Mucosa of gallbladder (tissue), 1 donor: Measurements from ENCODE around the gene CLEC1A. TPM values are rescaled to one million over a fixed set of nuclear protein-coding genes. Genes with fewer than 3 reads are reported as not detected.
"Not testable (repeated sequence)": the region's sequence is repeated elsewhere in the genome, so short reads cannot be mapped to it uniquely, and the experiment has no call there.

ENCODE experiments used
- DNase-seq: peaks from one replicate; pipeline ENCODE4 v3.0.0-alpha.2; 2020; ENCODE audit warnings: low spot score
- total RNA-seq: library from RNA; stranded (reverse); gene quantifications from one replicate; pipeline ENCODE4 v1.2.1, GENCODE V29; 2021
- donor health status: DM: no; HTN: no; CAD: no.

The CLEC1A gene
- total RNA-seq, 1 donor from 2014 or later, result 3.5 TPM

DNA sequence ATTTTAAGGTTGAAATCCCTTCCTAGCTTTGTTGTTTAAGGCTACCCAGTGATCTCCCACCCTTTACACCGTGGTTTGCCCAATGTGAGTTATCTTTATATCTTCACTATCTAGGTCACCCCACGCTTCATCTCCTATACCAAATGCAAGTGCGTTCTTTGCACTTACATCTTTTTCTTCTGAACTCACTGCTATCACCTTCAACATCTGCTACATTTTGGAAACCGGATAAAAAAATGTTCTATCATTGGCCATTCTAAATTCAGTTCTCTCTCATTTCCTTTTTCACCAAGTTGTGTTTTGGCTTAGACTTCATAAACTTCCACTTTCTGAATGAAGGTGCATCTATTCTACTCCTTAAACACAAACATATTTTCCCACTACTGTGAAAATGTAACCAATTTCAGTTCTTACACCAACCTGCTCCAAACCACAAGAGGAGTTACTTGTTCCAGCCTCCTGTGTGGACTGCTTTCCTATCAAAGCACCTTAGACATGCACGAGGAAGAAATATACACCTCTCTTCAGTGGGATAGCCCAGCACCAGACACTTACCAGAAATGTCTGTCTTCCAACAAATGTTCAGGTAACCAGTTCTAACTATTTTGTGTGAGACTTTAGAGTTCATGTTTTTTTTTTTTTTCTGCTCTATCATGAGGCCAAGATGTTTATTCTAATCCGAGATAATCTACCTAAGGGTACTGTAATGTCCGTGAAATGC, 46.4 kb downstream of the CLEC1A start:
- no peak for DNase-seq

DNA sequence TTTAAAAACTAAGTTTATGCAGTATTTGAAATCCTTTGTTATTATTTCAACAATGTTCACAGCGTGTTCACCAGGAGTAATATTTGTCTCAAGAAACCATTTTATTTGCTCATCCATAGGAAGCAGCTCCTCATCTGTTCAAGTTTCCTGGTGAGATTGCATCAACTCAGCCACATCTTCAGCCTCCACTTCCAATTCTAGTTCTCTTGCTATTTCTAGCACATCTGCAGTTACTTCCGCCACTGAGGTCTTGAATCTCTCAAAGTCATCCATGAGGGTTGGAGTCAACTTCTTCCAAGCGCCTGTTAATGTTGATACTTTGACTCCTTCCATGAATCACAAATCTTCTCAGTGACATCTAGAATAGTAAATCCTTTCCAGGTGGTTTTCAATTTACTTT, 50.3 kb downstream of the CLEC1A start:
- no peak for DNase-seq

DNA sequence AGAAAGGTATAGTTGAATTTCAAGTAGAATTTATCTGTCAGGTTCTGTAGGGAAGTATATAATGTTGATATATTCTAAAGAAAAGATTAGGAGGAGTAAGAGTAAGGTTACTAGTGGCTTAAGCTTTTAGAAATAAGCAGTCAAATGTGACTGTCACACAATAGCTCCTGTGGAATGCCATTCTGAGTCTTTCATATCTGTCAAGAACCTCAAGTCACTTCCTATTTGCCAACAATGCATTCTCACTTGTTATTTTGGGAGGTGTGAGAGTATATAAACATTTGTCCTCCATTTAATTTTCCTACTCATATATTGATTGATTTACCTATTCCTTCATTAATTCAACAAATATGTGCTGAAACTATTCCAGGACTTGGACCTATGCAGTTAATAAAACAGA, 56.6 kb downstream of the CLEC1A start:
- no peak for DNase-seq

DNA sequence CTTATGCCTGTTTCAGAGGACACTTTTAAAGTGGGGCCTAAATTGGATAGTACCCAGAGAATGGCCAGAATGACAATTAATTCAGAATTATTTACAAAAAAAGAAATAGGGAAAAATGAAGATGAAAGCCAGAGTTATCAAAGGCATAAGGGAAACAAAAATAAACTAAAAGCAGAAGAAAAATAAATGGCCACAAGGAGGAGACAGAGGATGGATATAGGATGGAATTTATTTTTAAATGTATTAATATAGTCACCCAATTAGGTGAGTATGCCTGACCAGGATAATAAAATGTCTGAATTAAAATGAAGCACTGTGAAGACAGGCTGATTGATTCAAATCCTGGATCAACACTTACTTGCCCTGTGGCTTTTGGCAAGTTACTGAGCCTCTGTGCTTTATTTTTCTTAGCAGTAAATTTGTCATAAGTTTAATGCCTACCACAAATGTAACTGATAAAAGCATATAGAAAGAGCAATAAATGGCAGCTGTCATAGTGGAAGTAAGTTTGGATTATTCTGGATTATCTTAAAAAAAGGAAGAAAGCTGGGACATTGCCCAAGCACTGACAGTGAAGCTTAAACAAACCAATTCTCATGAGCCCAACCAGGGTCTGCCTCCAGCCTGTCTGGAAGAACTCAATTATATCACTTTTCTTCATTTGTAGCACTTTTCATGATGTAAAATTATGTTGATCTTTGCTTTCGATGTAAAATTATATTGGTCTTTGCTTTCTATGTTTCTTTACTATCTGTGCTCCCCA, 64.8 kb downstream of the CLEC1A start:
- DNase-seq, result no peak

DNA sequence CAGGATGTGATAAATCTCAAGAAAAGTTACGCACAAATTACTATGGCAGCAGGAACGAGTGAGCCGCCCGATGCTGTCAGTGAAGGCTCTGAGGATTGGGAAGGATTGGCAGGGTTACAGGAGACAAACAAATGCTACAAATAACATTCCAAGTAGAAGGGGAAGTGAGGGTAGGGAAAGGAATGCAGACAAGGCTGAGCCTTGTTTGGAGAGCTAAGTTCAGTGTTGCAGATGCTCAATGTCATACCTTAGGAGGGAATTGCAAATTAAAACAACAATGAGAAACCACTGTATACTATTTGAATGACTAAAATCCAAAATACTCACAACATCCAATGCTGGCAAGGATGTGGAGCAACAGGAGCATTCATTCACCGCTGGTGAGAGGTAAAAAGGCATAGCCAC, 67.0 kb downstream of the CLEC1A start:
- DNase-seq, result no peak

DNA sequence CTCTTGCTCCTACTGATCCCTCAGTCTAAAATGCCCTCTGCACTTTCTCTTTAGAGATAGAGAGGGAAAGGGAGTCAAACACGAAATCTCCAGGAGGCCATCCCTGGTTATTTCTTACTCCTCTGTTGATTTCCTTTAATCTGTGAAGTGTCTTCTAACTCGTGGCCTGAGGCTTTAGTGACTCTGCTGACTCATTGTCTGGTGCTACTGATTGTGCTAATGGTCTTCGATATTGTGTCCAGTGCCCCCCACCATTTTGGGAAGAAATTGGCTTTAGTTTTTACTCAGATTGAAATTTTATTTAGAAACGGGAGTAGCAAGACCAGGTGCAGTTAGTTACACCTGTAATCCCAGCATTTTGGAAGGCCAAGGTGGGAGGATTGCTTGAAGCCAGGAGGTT, 67.5 kb downstream of the CLEC1A start:
- no peak for DNase-seq

DNA sequence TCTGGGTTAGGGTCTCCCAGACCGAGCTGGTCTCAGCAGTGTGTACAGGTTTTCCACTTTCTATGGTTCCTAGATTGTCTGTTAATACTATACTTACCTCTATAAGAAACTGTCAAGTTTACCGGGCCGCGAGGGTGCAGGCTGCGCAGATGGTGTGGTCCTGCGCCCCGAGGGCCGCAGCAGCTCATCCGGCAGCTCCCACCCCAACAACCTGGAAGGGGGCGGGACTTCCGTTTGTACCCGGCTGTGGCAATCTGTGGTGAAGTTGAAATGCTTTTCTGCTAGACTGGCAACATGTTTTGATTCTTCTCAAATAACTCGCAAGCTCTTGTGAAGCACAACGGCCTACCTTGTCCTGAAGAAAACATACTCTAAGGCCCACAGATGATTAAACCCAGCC, 68.3 kb downstream of the CLEC1A start, which contains the start of gene CLEC9A:
CLEC9A (plus strand) TSS at position 237 of the 400 bp plus-strand sequence. CDS start 22,006 bp downstream, outside the sequence.
- no peak for DNase-seq

DNA sequence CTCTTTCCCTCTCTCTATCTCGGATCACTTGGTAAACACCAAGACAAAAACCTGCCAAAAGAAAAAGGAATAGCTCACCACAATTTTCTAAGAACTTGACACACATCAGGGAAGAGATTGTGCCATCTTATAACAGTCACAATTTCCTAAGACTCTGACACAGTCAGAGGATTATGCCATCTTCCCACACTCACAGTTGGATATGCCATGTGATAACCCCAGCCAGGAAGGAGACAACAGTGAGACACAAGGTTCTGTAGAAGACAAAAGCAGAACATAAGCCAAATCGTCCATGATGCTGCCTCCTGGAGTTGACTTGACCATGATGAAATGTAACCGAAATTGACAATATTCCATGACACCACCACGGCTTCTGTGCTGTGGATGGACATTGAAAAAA, 71.1 kb downstream of the CLEC1A start:
- no peak for DNase-seq

DNA sequence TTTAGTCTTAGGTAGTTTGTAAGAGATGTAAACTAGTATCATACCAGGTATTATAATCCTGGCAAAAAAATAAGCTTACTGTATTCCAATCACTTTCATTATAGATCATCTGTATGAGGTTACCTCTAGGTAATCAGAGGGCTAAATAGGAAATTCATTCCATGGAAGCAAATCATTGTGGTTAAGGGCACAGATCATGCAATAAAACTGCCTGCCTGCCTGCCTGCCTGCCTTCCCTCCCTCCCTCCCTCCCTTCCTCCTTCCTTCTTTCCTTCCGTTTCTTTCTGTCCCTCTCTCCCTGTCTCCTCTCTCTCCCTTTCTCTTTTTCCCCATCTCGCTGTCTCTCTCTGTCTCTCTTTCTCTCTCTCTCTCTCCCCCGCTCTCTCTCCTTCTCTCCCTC, 71.5 kb downstream of the CLEC1A start:
- no peak for DNase-seq

DNA sequence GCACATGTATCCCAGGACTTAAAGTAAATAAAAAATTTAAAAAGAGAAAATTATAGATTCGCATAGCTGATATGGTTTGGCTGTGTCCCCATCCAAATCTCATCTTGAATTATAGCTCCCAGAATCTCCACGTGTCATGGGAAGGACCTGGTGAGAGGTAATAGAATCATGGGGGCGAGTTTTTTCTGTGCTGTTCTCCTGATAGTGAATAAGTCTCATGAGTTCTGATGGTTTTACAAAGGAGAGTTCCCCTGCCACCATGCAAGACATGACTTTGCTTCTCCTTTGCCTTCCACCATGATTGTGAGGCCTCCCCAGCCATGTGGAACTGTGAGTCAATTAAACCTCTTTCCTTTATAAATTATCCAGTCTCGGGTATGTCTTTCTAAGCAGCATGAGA, 72.1 kb downstream of the CLEC1A start:
- not testable (repeated sequence) for DNase-seq

DNA sequence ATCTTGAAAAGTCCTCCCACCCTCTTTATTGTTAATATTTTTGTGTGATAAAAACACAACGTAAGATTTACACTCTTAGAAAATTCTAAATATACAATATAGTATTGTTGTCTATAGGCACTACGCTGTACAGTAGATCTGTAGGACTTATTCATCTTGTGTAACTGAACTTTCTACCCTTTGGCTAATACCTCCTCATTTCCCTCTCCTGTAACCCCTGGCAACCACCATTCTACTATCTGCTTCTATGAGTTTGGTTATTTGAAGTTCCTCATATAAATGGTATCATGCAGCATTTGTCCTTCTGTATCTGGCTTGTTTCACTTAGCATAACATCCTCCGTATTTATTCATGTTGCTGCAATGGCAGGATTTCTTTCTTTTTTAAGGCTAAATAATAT, 73.5 kb downstream of the CLEC1A start:
- no peak for DNase-seq

DNA sequence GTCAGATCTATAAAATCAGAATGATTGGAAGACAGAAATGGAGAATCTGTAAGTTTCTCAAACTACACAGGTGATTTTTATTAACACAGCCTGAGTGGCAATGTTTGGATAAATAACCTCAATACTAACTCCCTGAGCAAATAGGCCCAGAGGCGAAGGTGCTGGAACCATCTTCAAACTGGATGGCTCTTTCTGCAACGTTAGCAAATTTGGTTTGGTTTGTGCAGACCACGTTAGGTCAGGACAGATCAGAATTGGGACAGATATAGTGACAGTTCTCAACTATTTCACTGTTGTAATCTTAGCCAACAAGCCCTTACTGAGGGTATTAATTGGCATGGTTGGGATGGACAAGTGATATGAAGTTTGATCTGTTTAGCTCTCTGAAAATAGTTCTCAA, 77.4 kb downstream of the CLEC1A start:
- no peak for DNase-seq

Other genes starting within 250 kb of the CLEC1A start
- 10.1 TPM for gene CLEC2B, start 229.6 kb downstream of the CLEC1A start, total RNA-seq
- gene KLRF2, start 217.5 kb downstream of the CLEC1A start, total RNA-seq, result not detected
- not detected for gene CLEC2A, start 166.6 kb downstream of the CLEC1A start, total RNA-seq
- gene CLEC12A, start 127.6 kb downstream of the CLEC1A start, total RNA-seq, result 3.5 TPM
- gene CLEC1B, start 99.9 kb downstream of the CLEC1A start, total RNA-seq, result not detected
- gene CLEC12B, start 88.4 kb downstream of the CLEC1A start, total RNA-seq, result not detected
- gene CLEC9A, start 68.3 kb downstream of the CLEC1A start, total RNA-seq, result 1.2 TPM
- gene CLEC7A, start 31.2 kb upstream of the CLEC1A start, total RNA-seq, result 10.8 TPM
- 10.1 TPM for gene OLR1, start 73.1 kb upstream of the CLEC1A start, total RNA-seq
- 0.86 TPM for gene TMEM52B, start 80.0 kb upstream of the CLEC1A start, total RNA-seq
- gene GABARAPL1, start 113.9 kb upstream of the CLEC1A start, total RNA-seq, result 154 TPM
- 1.8 TPM for gene KLRD1, start 208.9 kb upstream of the CLEC1A start, total RNA-seq